Measurements from ENCODE around the gene GOLM1. TPM values are rescaled to one million over a fixed set of nuclear protein-coding genes. Genes with fewer than 3 reads are reported as not detected.
A peak's percentile ranks its signal among the peaks of the same experiment; 100 is the strongest.
"Not testable (repeated sequence)": the region's sequence is repeated elsewhere in the genome, so short reads cannot be mapped to it uniquely, and the experiment has no call there.

The GOLM1 gene
- total RNA-seq = 100 to 1,000 TPM; 337 to 393 TPM

- intact Hi-C loops (cut with DNase I) = no loop called here
- H3K4me1 ChIP-seq = peaks cover 4% of the 10 kb centered on the region
These were observed at the start of gene GOLM1 for GRCh38 chr9:86098824-86099700. TSS of gene GOLM1 (minus strand) at chr9:86099558. CDS start at chr9:86079320, 20,238 bp downstream.

GRCh38 chr9:86146671-86147070, 47.3 kb upstream of the GOLM1 start:
- H3K27ac ChIP-seq; intact Hi-C loops (cut with DNase I); H3K9ac ChIP-seq (ENCODE audit: low read depth in 2 of 2, low read length in 2 of 2); DNase-seq; H3K27me3 ChIP-seq; H3K4me3 ChIP-seq; H3K9me3 ChIP-seq; H3K4me1 ChIP-seq; H3K36me3 ChIP-seq: not testable (repeated sequence)

More at GRCh38 chr9:86098824-86099700, at the start of gene GOLM1:
- Histone ChIP-seq H3K27ac (peak within 1 kb of the TSS; percentile 82), H3K9ac (ENCODE audit: low read depth in 2 of 2, low read length in 2 of 2) (peak within 1 kb of the TSS; percentile 79 to 94), H3K9me3 (no peaks in the 10 kb centered on the region), H3K36me3 (no peaks in the 10 kb centered on the region), H3K4me3 (peak within 1 kb of the TSS; percentile 81), H3K27me3 (no peaks in the 10 kb centered on the region)
- no peak for TF ChIP-seq CTCF (IDR thresholded peaks at IDR 0.05)
- DNase-seq = peak; percentile 48

GRCh38 chr9:86145960-86146359, 46.6 kb upstream of the GOLM1 start:
- H3K4me1 ChIP-seq; H3K9me3 ChIP-seq; H3K27ac ChIP-seq; H3K4me3 ChIP-seq; DNase-seq; H3K27me3 ChIP-seq; H3K36me3 ChIP-seq; H3K9ac ChIP-seq (ENCODE audit: low read depth in 2 of 2, low read length in 2 of 2); intact Hi-C loops (cut with DNase I): not testable (repeated sequence)

GRCh38 chr9:86142973-86143372, 43.6 kb upstream of the GOLM1 start:
- H3K4me1 ChIP-seq = no peaks in the 10 kb centered on the region
- no peaks in the 10 kb centered on the region for H3K36me3 ChIP-seq
- no peaks in the 10 kb centered on the region for H3K9me3 ChIP-seq
- H3K27me3 ChIP-seq = no peaks in the 10 kb centered on the region
- no peak for DNase-seq
- no peak for TF ChIP-seq CTCF (IDR thresholded peaks at IDR 0.05)
- intact Hi-C loops (cut with DNase I) = no loop called here
- H3K27ac ChIP-seq = no peak overlapping the region
- H3K4me3 ChIP-seq = no peak overlapping the region
- H3K9ac ChIP-seq (ENCODE audit: low read depth in 2 of 2, low read length in 2 of 2) = no peak overlapping the region

GRCh38 chr9:86141843-86142242, 42.5 kb upstream of the GOLM1 start:
- H3K4me3 ChIP-seq = no peak overlapping the region
- TF ChIP-seq CTCF (IDR thresholded peaks at IDR 0.05) = no peak
- no peaks in the 10 kb centered on the region for H3K27me3 ChIP-seq
- H3K4me1 ChIP-seq = no peaks in the 10 kb centered on the region
- H3K36me3 ChIP-seq = no peaks in the 10 kb centered on the region
- no peak overlapping the region for H3K27ac ChIP-seq
- DNase-seq = no peak
- no peaks in the 10 kb centered on the region for H3K9me3 ChIP-seq
- H3K9ac ChIP-seq (ENCODE audit: low read depth in 2 of 2, low read length in 2 of 2) = no peak overlapping the region
- intact Hi-C loops (cut with DNase I) = no loop called here

- Histone ChIP-seq H3K9ac (ENCODE audit: low read depth in 2 of 2, low read length in 2 of 2) (no peak overlapping the region), H3K27ac (no peak overlapping the region), H3K9me3 (no peaks in the 10 kb centered on the region), H3K27me3 (no peaks in the 10 kb centered on the region), H3K4me3 (no peak overlapping the region), H3K4me1 (no peaks in the 10 kb centered on the region), H3K36me3 (no peaks in the 10 kb centered on the region)
- no peak for TF ChIP-seq CTCF (IDR thresholded peaks at IDR 0.05)
- DNase-seq = no peak
- intact Hi-C loops (cut with DNase I) = no loop called here
These were observed 36.0 kb upstream of the GOLM1 start for GRCh38 chr9:86135371-86135770.

Measured in colonic mucosa (tissue), 4 donors.